GM19043 (cell line): ENCODE measurements around the gene CFTR.
"Not testable (repeated sequence)": the region's sequence is repeated elsewhere in the genome, so short reads cannot be mapped to it uniquely, and the experiment has no call there.

Experiments used
- ATAC-seq: cut with Tn5 transposase; IDR thresholded peaks from one replicate; pipeline ENCODE4 v1.9.1; 2021; ENCODE audit warnings: low read depth; ENCODE audit not compliant: unreplicated experiment

The CFTR gene

DNA sequence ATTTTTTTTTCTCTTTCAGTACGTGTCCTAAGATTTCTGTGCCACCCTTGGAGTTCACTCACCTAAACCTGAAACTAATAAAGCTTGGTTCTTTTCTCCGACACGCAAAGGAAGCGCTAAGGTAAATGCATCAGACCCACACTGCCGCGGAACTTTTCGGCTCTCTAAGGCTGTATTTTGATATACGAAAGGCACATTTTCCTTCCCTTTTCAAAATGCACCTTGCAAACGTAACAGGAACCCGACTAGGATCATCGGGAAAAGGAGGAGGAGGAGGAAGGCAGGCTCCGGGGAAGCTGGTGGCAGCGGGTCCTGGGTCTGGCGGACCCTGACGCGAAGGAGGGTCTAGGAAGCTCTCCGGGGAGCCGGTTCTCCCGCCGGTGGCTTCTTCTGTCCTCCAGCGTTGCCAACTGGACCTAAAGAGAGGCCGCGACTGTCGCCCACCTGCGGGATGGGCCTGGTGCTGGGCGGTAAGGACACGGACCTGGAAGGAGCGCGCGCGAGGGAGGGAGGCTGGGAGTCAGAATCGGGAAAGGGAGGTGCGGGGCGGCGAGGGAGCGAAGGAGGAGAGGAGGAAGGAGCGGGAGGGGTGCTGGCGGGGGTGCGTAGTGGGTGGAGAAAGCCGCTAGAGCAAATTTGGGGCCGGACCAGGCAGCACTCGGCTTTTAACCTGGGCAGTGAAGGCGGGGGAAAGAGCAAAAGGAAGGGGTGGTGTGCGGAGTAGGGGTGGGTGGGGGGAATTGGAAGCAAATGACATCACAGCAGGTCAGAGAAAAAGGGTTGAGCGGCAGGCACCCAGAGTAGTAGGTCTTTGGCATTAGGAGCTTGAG, at the start of gene CFTR:
Gene CFTR (plus strand): TSS at position 801 of the 830 bp plus-strand sequence. CDS start 70 bp downstream, outside the sequence.
- no peak for ATAC-seq

DNA sequence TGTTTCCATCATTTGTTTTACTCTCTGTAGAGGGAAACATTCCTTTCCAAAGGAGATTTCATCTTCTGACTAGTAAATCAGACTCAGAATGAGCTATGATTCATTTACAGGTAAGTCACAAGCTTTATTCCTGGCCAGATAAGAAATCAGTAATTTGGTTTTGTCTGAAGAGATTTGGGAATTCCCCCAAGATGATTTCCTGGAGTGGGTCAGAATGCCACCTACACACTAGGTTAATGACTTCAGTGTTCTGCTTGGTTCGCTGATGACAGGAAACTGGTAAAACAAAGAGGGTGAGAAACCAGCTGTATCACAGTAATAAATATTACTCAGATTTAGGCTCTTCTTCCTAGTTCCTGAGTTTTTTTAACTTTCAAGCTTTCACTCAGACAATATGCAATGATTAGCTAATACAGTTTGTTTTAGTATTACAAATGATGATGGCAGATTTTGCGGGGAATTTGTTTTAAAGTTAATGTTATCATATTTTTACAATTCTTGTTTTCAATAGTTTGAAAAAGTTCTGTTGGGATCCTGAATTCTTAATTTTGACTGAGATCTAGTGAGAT, 44.3 kb upstream of the CFTR start:
- peak; percentile 88 for ATAC-seq

DNA sequence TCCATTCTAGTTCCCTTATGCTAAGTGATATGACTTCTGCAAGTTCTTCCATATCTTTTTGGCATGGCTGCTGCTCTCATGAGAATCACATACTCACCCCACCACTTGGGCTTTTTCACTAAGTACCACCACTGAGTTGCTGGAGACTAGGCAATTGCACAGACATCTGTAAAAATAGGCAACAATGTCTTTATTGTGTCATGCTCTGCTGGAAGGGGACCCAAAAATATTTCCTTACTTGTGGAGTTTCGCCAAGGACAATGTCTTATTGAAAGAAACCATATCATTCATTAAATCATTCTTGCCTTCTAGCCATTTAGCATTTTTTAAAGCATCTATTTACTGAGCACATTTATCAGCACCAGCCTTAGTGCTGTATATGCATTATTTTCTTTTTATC, 35.2 kb upstream of the CFTR start:
- ATAC-seq = no peak

- no peak for ATAC-seq
Measured at GRCh38 chr7:117445206-117445605, 34.6 kb upstream of the CFTR start.

- no peak for ATAC-seq
Measured at GRCh38 chr7:117446220-117446815, 33.5 kb upstream of the CFTR start.

GRCh38 chr7:117448655-117449054, 31.2 kb upstream of the CFTR start:
- ATAC-seq = no peak

DNA sequence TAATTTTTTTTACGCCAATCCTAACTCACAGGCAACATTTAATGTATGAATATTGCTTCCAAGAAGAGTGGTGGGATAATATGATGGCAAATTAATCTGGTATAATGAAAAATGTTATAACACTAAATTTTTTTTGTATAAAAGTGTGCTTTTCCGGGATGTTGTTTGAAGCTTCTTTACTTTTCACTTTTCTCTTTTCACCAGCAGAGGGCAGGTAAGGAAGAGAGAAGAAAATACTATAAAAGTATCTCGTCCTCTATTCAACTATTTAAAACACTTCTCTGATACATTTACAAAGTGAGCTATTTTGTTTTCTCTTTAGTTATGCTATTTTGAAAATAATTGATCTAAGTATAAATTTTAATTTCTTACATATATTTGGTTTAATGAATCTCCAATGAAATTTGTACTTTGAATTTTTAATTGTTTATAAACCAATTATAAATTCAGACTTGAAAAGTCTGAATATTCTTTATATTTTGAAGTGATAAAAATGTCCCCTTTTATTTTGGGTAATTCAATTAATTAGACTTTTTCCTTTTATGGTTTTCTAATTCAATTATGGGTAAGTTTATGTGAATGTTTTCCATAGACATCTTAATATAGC, 20.7 kb upstream of the CFTR start:
- ATAC-seq = no peak

DNA sequence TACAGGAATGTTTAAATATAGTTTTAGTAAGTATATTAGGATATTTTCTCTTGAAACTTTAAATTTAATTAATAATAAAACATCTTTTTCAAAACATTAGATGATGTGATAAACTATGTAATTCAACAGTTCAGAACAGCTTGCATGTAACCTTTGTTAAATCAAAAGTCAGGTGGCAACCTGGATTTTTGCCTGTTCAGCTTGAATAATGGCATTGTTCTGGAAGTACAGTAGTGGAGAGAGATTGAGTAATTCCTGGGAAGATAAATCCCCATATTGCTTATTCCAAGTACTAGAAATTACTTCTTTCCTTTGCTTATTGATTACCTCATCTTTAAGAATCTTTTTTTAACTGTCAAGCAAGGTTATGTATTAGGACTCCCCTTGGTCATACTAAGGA, 20.1 kb upstream of the CFTR start:
- no peak for ATAC-seq

DNA sequence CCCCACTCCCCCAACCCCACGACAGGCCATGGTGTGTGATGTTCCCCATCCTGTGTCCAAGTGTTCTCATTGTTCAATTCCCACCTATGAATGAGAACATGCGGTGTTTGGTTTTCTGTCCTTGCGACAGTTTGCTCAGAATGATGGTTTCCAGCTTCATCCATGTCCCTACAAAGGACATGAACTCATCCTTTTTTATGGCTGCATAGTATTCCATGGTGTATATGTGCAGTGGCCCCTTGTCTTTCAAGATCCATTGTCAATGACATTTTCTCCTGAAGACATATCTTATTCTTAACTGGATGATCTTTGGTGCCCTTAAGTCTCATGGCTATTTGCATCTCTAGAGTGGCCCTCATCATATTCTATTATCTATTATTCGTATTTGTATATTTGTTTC, 19.0 kb upstream of the CFTR start:
- not testable (repeated sequence) for ATAC-seq

GRCh38 chr7:117468174-117468573, 11.7 kb upstream of the CFTR start:
- ATAC-seq = no peak

DNA sequence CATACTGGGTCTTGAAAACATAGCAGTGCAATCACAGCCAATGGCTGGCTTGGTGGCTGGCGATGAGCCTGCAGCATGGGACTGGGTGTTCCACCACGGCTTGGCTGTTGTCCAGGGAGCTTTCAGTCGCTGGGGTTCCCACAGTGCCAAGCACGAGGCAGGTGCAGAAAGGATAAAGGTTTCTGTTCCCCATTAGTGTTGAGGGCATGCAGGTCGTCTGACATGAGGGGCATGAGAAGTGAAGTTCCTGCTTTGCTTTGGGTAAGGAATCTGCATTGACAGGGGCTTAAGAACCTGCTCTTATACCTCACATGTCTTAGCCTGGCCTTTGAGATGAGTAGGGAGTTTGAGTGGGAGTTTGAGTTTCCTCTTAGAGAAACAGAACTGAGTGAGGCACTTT, 9.0 kb upstream of the CFTR start:
- ATAC-seq = no peak

DNA sequence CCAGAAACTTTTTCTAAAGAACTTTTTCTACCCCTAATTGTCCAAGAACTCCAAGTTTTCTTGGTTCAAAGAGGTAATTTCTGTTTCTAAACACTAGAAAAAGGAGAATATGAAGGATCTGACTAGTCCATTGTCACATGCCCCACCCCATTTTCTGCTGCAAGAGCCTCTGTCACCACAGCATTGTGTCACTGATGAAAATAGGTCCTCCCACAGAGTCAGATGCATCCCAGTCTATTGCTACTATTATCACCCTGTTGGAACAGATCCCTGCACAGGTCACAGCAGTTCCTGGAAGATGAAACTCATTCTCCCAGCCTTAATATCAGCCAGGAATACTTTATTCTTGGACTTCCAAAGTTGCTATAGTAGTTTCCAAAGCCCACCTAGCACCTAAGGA, 7.5 kb upstream of the CFTR start:
- ATAC-seq = no peak

DNA sequence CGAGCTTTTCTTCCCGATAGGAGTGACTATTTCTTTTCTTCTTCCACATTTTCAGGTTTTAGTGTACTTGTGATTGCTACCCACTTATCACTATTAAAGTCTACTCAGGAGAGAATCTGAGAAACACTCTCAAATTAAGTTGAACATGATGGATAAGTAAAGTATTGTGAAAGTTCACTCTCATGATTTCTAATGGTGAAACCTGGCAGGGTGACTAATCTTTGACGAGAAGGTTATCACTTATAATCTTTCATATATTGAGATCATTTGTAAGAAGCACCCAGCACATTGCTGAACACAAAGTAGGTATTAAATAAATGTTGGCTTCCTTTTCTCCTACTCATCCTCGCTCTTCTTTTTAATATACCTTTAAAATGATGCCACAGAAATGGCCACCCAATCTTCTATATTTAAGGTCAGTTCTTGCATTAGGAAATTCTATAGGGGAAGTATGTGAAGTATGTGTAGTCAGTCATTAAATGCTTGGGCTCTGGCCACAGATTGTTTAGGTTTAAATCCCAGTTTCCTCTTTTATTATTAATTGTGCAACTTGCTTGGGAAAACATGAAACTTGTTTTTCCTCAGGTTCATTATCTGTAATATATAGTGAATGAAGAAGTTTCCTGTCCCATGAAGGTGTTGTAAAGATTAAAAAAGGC, 3.1 kb upstream of the CFTR start:
- no peak for ATAC-seq

DNA sequence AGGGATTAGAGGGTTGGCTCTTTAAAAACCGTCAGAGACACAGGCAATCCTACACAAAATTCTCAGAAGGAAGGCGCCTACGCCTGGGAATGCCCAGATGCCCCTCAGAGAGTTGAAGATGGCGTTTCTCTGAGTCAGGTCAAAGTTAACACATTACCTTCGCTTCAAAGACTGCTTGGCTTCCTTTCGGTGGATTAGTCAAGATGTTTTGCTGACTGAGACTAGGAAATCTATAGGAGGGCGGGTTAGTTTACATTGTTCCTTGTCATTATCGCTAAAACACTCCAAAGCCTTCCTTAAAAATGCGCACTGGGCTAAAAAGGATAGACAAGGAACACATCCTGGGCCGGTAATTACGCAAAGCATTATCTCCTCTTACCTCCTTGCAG, 995 bp upstream of the CFTR start:
- no peak for ATAC-seq

GRCh38 chr7:117480055-117480362, 184 bp downstream of the CFTR start:
- ATAC-seq = no peak

GRCh38 chr7:117480978-117481377, 1.2 kb downstream of the CFTR start:
- no peak for ATAC-seq

GRCh38 chr7:117485118-117485620, 5.3 kb downstream of the CFTR start:
- no peak for ATAC-seq

DNA sequence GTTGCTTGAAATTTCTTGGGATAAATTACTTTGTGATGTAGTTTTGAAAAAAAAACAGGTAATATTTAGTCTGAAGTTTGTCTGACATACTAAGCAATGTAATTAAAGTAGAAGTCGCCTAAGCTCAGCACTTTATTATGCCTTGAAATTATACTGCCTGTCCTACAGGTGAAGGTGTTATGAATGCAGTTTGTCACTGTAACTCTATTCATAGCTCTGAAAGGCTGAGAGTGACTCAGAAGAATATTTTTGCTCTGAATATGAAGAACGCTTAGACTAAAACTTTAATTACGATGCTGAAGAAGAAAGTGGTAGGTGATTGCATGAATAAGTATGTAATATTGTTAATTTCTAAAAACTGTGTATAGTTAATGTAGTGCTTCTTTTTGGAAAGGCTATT, 9.2 kb downstream of the CFTR start:
- ATAC-seq = no peak

DNA sequence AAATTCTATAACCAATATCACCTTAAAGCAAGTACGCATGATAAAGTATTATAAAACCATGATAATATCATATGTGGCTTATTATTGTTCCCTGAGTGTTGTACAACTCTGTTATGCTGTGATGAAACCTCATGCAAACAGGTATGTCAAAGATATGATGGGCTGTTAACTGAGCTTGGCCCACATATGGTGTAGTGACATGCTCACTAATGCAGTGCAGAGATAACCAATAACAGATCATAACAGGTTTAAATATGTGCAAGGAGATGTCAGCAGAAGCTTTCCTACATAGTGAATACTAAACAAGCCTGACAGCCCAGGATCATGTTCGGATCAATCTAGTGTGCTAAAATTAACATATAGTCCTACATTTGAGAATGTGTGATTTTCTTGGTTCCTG, 9.6 kb downstream of the CFTR start:
- ATAC-seq = no peak

DNA sequence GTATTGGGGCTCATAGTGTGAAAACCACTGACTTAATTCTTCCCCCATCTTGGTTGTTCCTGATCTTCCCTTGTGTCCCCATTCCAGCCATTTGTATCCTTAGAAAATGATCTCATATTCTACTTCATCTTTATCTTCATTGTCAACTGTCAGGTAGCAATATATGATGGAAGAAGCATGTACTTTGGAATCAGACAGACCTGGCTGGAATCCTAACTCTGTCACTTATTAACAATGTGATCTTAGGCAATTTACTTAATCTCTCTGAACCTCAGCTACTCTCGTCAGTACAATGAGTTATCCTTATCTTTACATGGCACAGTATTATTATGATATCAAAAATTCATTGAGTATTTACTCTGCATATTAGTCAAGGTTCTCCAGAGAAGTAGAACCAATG, 10.1 kb downstream of the CFTR start:
- ATAC-seq = no peak

DNA sequence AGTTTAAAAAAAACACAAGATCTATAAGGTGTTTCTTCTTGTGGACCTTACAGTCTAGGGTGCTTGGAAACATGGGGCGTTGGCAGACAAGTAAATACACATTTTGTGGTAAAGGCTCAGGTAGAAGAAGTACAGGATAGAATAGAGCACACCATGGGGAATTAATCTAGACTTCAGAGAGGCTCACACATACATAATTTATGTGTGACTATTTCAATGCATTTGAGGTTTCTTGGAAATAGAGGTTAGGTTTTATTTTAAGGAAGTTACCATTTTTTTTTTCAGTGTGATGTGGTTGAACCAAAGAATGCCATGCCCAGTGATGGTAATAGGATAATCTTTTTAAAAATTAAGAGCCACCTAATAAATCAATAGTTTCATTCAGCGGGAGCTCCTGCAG, 12.8 kb downstream of the CFTR start:
- no peak for ATAC-seq
